NCI-H2081 (cell line): ENCODE data around the gene SYT8.

Source experiments
- DNase-seq, 2 experiments: peaks; one replicate each; lab custom pipeline; 2025; lab: John Stamatoyannopoulos, UW

Gene SYT8

DNA sequence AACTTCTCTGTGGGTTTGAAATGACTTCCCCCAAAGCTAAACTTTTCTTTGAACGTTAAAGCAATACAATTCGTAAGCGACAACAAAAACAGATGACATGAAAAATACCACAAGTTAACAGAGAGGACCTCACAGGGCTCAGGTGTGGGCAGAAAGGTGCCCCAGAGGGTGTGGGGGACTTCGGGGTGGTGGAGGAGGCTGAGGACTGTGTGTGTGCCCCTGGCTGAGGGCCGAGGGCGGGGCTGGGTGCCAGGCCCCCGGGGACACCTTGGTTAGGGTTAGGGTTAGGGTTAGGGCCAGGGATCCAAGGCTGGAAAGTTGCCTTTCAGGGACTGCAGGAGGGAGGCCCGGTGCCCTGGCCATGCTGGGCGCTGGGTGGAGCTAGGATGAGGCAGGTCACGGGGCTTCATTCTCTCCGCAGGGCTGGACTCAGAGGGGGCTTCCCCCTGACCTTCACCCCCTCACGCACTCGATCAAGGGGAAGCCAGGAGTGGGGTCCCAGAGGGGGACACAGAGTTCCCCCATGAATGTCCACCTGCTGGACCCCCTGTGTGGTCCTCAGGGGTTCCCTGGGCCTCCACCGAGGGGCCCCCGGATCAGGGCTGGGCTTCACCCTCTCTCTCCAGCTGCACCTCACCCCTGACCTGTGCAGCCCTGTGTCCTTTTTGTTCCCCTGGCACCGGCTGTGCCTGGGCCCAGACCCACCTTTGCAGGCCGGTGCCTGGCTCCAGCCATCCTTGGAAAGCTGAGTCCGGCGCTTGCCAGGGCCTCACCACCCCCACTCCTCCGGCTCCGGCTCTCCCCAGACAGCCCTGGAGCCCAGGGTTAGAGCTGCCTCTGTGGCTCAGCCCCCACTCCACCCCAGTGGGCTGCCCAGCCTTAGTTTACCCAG lies 11.0 kb downstream of the SYT8 start:
- DNase-seq: no peak

DNA sequence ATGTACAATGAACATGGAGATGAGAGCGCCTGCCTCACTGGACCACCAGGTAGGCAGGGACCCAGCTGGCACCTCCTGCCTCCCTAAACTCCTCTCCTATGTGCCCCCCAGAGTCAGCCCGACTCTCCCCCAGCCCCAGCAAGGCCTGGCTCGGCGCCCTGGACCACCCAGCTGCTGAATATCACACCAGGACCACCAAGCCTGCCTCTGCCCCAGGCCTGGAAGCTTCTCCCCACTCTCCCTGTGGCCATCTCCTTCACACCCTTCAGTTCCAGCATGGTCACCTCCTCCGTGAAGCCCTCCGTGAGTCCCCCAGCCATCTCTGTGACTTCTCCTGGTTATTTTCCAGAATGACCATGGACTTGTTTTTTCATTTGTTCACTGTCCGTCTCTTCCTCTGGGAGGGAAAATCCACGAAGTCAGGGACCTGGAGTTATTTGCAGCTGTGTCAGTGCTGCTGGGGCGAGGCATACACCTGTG lies 11.7 kb downstream of the SYT8 start:
- no peak for DNase-seq

DNA sequence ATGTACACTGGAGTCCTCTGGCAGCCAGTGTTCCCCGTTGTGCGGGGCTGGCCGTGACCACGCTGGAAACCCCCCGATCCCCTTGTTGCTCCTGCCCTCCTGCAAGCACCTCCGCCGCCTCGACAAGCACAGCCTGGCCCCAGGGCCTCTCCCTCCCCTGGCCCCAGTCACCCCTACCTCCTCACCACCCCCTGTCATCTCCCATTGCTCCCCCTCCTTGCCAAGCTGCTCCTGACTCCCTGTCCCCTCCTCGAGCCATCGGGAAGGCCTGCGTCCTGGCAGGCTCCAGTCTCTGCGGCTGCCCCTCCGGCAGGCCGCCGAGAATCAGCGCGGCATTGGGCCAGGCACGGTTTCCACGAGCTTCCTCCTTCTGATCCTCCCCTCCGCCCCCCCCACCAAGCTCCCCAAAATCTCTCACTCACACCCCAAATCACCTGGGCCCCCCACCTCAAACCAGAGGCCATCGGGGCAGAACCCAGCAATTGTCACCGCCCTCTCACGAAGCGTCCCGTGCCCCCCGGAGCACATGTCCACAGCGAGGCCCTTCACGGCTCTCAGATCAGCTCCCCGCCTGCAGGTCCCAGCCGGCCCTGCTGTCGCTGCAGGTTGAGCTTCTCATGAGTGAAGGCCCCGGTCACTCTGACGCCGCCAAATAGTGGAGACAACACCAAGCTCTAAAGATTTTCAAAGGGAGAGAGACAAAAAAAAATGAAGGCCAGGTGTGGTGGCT lies 12.4 kb downstream of the SYT8 start:
- DNase-seq: no peak

DNA sequence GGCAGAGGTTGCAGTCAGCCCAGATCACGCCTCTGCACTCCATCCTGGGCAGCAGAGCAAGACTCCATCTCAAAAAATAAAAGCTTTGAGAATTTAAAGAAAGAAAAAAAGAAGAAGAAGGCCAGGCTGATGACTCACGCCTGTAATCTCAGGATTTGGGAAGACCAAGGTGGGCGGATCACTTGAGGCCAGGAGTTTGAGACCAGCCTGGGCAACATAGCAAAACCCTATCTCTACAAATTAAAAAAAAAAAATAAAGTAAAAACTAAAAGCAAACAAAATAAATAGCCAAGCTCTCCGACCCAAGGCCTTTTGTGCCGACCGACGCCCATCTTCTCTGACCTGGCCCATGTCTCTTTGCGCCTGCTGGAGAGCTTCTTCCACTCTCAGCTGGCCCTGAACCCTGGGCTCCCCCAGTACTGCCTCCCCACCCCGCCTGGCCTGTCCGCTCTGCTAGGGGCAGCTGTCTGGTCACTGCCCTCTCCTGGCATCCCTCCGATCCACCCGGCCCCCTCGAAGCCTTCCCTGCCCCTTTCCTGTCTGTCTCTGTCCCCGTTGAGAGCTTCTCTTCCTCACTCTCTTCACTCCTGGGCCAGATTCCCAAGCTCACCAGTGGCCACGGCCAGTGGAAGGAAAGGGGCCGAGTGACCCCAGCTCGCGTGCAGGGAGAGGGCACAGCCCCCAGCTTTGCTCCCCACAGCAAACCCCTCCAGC lies 13.3 kb downstream of the SYT8 start:
- no peak for DNase-seq

DNA sequence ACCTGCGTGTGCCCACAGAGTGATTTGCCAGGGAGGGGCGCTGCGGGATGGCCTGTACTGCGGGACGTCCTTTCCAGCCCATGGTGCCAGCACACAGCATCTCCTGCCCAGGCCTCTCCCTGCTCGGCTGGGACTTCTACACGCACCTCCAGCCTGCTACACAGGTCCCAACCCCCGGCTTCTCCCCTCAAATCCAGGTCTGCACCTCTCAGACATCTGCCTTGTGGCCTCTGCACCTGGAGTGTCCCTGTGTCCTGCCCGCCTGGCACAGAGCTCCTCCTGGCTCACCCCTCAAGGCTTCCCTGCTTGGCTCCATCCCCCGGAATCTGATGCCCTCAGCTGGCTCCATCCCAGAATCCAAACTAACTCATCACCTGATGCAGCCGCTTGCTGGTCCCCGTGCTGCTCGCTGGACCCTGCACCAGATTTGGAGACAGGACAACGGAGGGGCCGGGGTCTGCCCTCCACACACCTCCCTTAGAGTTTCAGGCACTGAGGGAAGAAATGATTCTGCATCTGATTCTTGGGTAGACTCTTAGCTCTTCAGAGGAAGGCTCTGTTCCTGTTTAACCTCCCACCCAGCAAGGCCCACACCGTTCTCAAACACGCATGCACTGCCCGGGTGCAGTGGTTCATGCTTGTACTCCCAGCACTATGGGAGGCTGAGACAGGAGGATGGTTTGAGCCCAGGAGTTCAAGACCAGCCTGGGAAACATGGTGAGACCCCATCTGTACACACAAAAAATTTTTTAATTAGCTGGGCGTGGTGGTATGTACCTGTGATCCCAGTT lies 14.0 kb downstream of the SYT8 start:
- DNase-seq: no peak

DNA sequence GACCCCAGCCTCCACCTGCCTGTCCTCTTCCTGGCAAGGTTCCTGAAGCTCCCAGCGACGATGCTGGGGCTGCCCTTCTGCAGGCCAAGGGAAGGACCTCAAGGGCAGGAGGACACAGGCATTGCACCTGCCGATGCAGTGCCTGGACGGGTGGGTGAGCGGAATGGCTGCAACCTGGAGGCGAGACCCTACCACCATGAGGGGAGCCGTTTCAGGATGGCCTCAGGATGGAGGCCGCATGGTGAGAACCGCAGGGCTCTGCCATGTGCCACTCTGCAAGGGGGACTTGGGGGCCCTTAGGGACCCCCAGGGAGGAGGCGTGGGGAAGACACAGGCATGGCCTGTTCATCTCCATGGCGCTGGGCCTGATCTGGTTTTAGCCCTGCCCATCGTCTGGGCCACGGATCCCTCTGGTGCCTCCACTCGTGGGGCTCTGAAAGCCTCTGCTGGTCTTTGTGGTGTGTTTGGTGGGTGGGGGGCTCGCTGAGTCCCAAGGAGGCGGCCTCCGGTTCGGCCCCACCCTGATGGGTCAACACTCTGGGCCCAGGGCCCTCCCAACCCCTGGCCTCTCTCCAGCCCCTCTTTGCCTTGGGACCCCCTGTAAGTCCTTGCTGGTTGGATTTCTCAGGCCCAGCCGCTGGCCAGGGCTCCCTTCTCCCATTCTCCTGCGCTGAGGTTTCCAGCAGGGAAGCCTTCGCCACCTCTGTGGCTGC lies 16.8 kb downstream of the SYT8 start:
- DNase-seq: no peak

DNA sequence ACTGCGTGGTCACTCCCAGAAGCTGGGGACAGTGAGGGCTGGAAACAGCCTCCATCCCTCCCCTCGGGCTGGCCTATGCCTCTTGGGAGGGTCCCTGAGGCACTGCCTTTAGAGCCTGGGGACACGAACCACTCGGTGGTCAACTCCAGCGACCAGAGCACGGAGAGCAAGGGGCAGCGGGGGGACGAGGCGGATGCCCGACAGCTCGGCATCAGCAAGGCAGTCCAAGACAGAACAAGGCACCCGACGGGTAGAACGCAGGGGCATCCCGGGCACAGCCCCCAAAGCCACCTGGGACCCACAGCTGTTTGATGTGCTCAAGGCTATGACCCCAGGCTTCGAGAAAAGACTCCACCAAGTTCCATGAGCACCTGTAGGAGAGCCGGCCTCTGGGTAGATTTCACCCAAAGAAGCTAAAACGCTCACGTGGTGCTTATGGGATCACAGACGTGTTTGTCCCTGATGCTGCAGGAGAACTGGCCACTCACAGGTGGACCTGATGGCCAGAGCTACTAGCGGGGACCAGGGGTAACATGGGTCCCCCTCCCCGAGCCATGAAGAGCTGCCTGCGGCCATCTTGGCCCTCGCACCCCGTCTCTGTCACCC lies 17.6 kb downstream of the SYT8 start:
- no peak for DNase-seq

DNA sequence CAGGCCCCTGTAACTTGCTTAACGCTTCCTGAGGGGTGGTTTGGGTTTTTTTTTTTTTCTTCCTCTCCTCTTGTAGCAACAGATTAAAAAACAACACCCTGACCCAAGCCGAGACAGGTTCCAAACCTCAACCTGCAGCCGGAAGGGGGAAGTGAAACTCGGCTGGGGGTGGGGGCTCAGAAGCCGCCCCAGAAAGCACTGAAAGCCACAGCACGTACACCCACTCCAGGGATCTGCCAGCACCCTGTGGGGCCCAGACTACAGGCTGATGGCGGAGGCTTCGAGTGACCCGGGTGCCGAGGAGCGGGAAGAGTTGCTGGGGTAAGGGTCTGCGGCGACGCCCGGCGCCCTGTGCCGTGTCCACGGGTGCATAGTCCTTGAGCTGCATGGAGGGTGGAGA lies 18.1 kb downstream of the SYT8 start, which contains the start of gene LSP1:
LSP1 (plus strand) TSS at position 208 of the 400 bp plus-strand sequence; CDS start at position 269, 61 bp downstream.
- DNase-seq: no peak

DNA sequence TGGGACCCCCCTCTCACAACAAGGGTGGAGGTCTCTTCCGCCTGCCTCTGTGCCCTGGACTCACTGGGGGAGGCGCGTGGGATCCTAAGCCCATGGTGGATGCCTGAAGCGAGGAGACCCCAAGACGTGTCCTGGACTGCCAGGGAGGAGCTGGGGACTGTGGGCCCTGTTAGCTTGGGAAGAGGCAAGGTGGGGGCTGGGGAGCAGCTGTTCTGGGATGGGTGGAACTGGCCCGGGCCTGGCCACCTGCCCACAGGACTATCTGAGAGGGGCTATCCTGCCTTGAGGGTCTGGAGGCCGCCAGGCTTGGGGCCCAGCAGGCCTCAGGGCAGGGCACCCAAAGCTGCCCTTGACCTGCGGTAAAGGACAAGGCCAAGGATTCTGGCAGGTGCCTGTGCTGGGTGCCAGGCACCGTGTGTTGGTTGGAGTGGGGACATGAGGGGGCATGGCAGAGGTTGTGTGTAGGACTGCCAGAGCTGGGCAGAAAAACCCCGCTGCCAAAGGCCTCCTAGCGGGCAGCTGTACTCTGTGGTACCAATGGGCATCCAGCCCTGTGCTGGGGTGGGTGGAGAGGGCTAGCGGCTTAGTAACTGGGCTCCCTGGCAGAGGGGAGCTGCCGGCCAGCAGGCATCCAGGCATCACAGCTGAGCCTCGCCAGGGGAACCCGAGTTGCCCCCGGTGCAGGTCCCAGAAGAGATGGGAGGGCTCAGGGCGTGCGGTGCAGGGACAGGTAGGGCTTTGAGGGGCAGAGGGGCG lies 18.8 kb downstream of the SYT8 start:
- no peak for DNase-seq

DNA sequence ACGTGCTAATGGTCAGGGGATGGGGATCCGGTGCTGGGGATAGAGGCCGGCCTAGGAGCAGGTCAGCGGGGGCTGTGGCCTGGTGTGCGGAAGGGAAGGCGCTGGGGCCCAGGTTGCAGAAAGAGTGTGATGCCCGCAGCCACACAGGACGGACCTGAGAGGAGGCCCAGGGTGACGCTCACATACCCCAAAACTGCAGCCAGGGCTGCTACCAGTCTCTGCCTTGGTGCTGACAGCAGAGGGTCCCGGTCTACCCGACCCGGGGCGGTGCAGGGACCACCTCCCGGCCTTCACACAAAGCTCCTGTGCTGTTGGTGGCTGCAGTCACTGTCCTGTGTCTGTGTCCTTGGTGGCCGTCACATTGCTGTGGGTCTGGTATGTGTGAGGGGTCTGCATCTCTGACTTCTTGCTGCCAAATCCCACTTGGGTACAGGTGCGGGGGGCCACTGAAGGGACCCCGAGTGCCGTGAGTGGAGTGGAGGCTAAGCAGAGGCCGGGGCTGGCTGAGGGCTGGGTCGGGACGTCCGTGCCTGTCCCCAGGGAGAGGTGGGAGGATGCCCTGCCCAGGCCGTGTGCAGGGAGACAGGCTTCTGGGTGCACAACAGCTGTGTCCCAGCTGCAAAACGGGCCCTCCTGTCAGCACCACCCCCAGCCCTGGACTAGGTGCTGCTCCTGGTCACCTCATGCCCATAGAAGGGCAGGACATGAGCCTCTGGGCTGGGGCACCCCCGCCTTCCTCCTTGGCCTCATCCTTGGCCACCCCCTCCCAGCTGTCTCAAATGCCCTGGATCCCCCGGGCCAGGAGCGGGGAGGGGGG lies 19.6 kb downstream of the SYT8 start:
- DNase-seq: no peak

DNA sequence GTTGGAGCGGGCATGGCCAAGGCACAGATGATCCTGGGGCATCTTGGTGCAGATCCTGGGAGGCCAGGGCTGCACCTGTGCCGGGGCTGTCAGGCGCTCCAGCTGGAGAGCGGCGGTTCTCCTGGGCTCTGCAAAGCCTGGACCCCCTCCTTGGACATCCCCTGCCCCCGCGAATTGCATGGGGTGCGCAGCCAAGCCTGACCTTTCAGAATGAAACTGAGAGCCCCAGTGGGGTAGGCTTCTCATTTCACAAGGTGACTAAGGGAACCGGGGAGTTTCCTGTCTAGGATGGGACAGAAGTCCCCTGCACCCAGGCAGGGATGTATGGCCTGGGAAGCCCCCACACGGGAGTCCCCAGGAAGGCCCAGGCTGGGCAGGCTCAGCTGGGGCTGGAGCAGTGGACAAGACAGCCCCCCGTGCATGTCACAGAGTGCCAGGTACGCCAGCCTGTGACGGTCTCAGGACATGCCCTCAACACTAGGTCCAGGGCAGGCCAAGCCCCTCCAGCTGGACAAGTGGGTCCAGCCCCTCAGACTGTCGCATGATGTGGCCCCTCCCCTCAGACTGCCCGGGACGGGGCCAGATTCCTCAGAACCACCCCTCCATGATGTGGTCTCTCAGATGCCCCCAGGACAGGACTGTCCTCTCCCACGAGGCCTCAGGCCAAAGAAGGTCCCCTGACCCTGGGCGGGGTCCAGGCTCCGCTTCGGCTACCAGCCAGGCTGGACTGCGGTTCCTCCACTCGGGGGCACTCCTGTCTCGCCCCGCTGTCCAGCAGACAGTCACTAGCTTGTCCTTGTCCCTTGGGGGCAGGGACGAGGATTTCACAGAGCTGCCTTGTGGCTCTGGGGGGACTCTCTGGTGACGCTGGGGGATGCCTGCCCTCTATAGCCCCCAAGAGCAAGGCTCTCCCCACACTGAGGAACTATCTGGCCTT lies 20.4 kb downstream of the SYT8 start:
- no peak for DNase-seq

DNA sequence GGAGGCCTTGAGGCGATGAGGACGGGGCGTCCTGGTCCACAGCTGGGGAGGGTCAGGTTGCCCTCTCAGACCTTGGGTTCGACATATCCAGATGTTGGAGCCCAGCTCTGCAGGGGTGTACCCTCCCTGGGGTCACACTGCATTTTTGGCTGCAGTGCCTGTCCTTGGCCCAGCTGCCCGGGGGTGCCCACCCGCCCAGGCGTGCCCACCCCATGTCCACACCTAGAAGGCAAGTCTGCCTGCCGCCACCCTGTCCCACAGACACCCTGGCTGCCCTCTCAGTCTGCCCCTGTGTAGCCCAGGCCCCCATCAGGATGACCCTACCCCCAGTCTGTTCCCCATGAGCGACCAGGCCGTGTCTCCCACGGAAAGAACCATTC lies 21.1 kb downstream of the SYT8 start:
- DNase-seq: no peak

DNA sequence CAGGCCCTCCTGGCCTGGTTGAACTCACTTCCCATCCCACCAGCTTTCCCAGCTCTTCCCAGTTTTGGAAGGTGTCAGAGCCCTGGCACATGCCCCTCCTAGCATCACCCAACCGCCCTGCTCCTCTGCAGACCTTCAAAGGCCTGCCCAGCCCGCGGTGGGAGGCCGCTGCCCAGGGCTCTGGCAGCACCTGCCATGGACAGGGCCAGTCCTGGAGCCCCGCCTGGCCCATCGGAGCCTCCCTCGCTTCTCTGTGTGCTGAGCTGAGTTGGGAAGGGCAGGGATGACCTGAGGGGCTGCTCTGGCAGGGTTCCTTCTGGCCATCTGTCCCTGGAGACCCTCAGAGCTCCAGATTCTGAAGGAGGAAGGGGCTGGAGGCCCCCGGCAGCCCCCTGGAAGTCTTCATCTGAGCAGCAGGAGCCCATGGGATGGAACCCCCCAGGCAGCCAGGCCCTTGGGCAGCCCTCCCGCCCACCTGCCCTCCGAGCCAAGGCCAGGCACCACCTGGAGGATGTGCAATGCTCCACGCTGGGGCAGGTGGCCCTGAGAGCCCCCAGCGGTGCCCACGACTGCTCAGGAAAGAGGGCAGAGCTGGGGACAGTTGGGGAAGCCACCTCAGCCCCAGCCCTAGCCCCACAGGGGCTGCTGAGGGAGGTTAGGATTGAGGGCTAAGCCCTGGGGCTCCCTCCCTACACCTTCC lies 21.7 kb downstream of the SYT8 start:
- no peak for DNase-seq

DNA sequence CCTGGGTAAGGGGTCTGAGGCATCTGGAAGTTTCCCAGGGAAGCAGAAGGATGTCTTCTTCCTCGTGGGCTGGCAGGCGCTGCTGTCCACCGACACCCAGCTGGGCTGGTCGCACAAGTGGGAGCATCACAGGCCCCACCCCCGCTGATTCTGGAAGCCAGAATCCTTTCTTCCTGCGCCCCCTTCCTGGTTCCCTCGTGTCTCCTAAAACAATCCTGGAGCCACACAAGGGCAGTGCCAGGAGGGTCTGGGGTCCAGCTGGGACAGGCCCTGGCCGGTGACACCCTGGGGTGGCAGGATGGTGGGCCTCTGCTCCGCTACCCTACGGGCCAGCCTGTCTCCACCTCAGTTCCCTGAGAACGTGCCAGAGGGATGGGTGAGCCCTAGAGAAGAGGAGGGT lies 22.3 kb downstream of the SYT8 start:
- DNase-seq: no peak

DNA sequence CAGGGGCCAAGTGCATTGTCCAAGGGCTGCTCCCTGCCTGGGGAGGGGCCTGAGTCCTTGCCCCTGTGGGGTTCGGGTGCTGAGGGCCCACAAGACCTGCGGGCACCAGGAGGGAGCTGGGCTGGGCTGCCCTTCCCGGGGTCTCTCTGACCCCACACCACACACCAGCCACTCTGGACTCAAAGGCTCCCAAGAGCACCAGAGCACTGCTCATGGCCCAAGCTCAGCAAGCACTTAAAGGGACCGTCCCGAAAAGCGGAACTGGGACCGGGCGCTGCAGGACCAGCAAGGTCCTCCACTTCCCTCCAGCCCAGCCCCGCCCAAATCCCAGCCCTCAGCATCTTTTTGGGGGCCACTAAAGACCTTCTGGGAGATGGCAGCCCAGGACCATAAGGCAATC lies 23.4 kb downstream of the SYT8 start:
- DNase-seq: no peak

DNA sequence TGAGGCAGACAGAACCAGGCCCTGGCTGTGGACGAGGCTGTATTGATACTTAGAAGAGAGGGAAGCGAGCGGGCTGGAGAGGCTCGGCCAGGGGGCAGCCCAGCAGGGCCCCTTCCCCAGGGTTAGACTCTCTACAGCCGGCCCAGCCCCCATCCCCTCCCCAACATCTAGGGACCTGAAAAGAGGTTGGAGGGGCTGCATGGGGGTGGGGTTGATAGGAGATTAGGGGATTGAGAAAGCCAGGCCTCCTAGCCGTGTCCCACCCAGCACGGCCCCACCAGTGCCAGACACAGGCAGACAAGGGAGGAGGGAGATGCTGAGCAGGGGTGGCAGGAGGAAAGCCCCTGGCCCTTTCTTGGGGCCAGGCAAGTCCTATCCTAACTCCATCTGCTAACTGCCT lies 23.8 kb downstream of the SYT8 start:
- no peak for DNase-seq

DNA sequence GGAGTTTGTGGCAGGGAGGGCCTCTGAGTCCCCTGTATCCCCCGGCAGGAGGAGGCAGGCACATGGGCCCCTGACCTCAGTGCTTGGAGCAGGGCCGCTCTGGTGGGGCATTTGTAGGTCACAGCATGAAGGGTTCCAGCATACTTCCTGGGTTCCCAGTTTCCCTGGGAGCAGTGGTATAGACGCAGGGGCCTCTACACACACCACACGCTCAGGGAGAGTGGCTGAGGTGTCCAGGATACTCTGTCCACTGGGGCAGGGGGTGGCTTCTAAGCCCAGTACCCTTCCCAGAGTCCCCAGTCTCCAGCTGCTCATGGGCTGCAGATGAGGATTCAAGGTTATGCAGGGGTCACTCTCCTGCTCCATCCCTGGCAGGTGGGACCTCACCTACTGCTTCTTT lies 24.2 kb downstream of the SYT8 start:
- DNase-seq: no peak
